Aorta (tissue), 5 donors: ENCODE results near the gene TMEM72. TPM values are rescaled to one million over a fixed set of nuclear protein-coding genes. Genes with fewer than 3 reads are reported as not detected.

ENCODE experiments used
- ATAC-seq: fragments of 200-7000 bp; cut with Tn5 transposase; one replicate; pipeline ENCODE4 v1.9.1; 2022; ENCODE audit warnings: moderate library complexity; ENCODE audit not compliant: low FRiP score
- DNase-seq, 2 donors: peaks; one replicate each; pipeline ENCODE4 v3.0.0-alpha.2; 2020
- H3K27ac ChIP-seq, 2 donors: one replicate each; pipeline ENCODE4 v1.5.1; 2013; ENCODE audit warnings: low read length in 2 of 2, mild to moderate bottlenecking in 2 of 2, moderate library complexity in 2 of 2, control low read depth in 1 of 2, inconsistent platforms in 1 of 2, low read depth in 1 of 2
- H3K27me3 ChIP-seq, 2 donors: one replicate each; pipeline ENCODE4 v1.6.1; 2013; ENCODE audit warnings: control low read depth in 1 of 2, low read length in 1 of 2, mild to moderate bottlenecking in 1 of 2, moderate library complexity in 1 of 2; ENCODE audit not compliant: insufficient read depth in 2 of 2, control insufficient read depth in 1 of 2
- H3K36me3 ChIP-seq, 2 donors: one replicate each; pipeline ENCODE4 v1.6.1; 2013; ENCODE audit warnings: control low read depth in 1 of 2, low read length in 1 of 2, mild to moderate bottlenecking in 1 of 2; ENCODE audit not compliant: insufficient read depth in 2 of 2, control insufficient read depth in 1 of 2
- H3K4me1 ChIP-seq, 2 donors: one replicate each; pipeline ENCODE4 v1.6.1; 2013; ENCODE audit warnings: low read length in 2 of 2, control low read depth in 1 of 2, mild to moderate bottlenecking in 1 of 2, moderate library complexity in 1 of 2; ENCODE audit not compliant: insufficient read depth in 2 of 2, control insufficient read depth in 1 of 2
- H3K4me3 ChIP-seq, 2 donors: one replicate each; pipeline ENCODE4 v1.5.1; 2013; ENCODE audit warnings: low read length in 2 of 2, control low read depth in 1 of 2, mild to moderate bottlenecking in 1 of 2
- H3K9me3 ChIP-seq: one replicate; pipeline ENCODE4 v1.6.1; 2013; ENCODE audit warnings: mild to moderate bottlenecking, low read length; ENCODE audit not compliant: control insufficient read depth
- WGBS, 2 donors: extraction: QIAGEN DNeasy Blood & Tissue Kit; methylation state at CpG; one replicate each; pipeline ENCODE4 v1.1.7; 2013; 5-methylcytosine and 5-hydroxymethylcytosine counted together
- intact Hi-C, 2 donors: fragments of 100-400 bp; cut with DNase I; formaldehyde crosslinking; loops; one replicate each; pipeline versions ENCODE4 v1.14.2 to v1.15.0; 2022
- polyA plus RNA-seq, 2 donors: library from polyadenylated mRNA; stranded (reverse); fragments of 200-250 nt; gene quantifications; one replicate each; pipeline ENCODE4 v1.2.3, GENCODE V29; 2013
- total RNA-seq, 2 donors: library from RNA; stranded (reverse); fragmentation: NEBNext Ultra II Directional; extraction: Animal tissue kit (Norgen Biotek cat#: 25700); gene quantifications; one replicate each; pipeline ENCODE4 v1.2.1, GENCODE V29; 2021
- donor health status: healthy with polysubstance abuse.
- donor health status: Bipolar disorder and iron deficiency.
- donor health status: DM: no; HTN: no; CAD: no.
- donor health status: DM: no; HTN: no; CAD: no.
- donor health status: DM: yes; HTN: yes; CAD: no.

The TMEM72 gene
- total and polyA plus RNA-seq, 4 donors = not detected

- Histone ChIP-seq H3K36me3 (no peaks in the 10 kb centered on the region), H3K4me1 (peaks cover 4 to 8% of the 10 kb centered on the region in 2 donors), H3K27ac (no peak overlapping the region), H3K4me3 (no peak overlapping the region), H3K27me3 (no peaks in the 10 kb centered on the region), H3K9me3 (no peaks in the 10 kb centered on the region)
- 34 to 38% methylated on average over 6 of the region's 6 CpGs for whole genome bisulfite sequencing, 2 donors
- ATAC-seq (no peak), DNase-seq (no peak)
- intact Hi-C loops = loop anchor here in 1 of 2 donors (10.0 kb wide), 1 partner anchor 105 kb away; the partner anchor contains the start of gene DEPP1
Measured at GRCh38 chr10:44870031-44870430, 41.1 kb upstream of the TMEM72 start.

DNA sequence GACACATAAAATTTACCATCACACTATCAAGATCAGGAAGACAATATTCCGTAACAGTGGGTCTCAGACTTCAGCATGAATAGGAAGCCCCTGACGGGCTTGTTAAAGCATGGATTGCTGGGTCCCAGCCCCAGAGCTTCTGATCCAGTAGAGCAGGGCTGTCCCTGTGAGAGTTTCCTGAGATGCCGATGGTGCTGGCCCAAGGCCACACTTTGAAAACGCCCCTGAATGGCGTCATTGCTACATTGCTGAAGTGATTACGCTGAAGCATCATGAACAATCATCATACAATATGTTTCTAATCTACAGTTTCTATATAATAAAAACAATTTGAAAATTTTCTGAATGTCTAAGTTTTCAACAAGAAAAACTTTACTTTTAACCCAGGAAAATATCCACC is 38.0 kb upstream of the TMEM72 start:
- Histone ChIP-seq H3K9me3 (no peaks in the 10 kb centered on the region), H3K4me3 (no peak overlapping the region), H3K36me3 (no peaks in the 10 kb centered on the region), H3K27ac (peak overlapping the region; percentile 38 to 59), H3K27me3 (no peaks in the 10 kb centered on the region), H3K4me1 (peaks cover 4 to 8% of the 10 kb centered on the region in 2 donors)
- no peak for DNase-seq
- ATAC-seq = no peak
- WGBS, 2 donors = 34 to 44% methylated on average over 6 of the region's 6 CpGs
- intact Hi-C loops = loop anchor here in 1 of 2 donors (10.0 kb wide), 1 partner anchor 102 kb away; the partner anchor contains the start of gene DEPP1

DNA sequence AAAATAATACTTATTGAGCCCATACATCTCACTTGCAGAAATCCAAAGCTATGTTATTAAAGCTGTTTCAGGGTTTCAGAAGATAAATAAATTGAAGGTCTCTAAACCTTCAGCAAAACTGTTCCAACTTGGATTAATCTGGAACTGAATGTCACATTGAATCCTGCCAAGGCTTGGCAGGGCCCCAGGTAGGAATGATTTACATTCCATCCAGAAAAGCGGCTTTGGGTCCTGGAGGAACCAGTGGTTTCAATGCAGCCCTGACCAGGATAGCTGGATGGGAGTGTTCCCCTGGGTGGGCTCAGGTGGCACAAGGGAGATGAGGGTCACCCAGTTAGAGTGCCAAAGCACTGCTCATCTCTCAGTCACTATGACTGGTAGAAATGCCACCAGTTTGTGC is 37.0 kb upstream of the TMEM72 start:
- Histone ChIP-seq H3K4me3 (no peak overlapping the region), H3K36me3 (no peaks in the 10 kb centered on the region), H3K4me1 (peaks cover 4 to 8% of the 10 kb centered on the region in 2 donors), H3K27me3 (no peaks in the 10 kb centered on the region), H3K9me3 (no peaks in the 10 kb centered on the region), H3K27ac (peak overlapping the region in 1 of 2 donors; percentile 36)
- WGBS, 2 donors = 3 to 8% methylated on average over 1 of the region's 1 CpG
- intact Hi-C loops = loop anchor here in 1 of 2 donors (10.0 kb wide), 1 partner anchor 101 kb away; the partner anchor contains the start of gene DEPP1
- ATAC-seq (no peak), DNase-seq (peak in 1 of 2 donors; percentile 61)

DNA sequence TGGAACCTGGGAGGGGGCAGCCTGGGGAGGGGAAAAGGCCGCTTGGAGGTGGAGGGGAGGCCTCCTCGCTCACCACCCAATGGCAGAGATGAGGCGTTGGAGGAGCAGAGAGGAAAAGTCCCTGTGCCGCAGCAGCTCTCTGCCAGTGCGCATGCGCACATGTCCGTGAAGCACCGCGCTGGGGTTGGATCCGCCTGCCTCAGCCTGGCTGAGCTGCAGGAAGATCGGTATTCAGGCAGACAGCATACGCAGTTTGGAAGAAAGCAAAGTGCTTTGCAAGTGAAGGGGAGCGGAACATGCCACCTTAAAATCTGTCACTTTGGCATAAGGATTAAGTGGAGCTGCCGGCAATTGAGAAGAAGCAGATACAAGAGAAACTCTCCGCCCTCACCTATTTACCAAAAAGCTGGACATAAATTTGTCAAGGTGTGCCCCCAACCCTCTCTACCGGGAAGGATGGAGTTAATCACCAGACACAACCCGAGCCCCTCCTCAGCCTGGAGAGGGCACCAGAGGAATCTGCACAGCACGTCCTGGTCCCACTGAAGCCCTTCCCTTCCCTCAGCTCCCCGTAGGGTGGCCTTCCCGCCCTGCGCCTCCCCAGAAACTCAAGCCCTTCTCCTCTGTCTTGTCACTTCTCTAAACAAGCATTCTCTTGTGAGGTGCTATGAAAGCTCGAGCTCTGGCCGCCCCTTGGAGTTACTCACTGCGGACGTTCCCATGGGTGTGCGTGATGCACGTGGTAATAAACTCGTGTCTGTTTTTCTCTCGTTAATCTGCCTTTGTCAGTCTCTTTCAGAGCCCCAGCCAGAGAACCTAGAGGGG is 32.2 kb upstream of the TMEM72 start:
- ATAC-seq (peak; percentile 92), DNase-seq (peak; percentile 92 to 95)
- no peaks in the 10 kb centered on the region for H3K9me3 ChIP-seq
- no peak overlapping the region for H3K27ac ChIP-seq
- intact Hi-C loops = loop anchor here in 1 of 2 donors (10.0 kb wide), 1 partner anchor 96 kb away; the partner anchor contains the start of gene DEPP1
- peaks cover 0 to 4% of the 10 kb centered on the region in 2 donors for H3K4me1 ChIP-seq
- WGBS, 2 donors = 23 to 24% methylated on average over 29 of the region's 29 CpGs
- no peaks in the 10 kb centered on the region for H3K27me3 ChIP-seq
- H3K4me3 ChIP-seq = no peak overlapping the region
- H3K36me3 ChIP-seq = no peaks in the 10 kb centered on the region

DNA sequence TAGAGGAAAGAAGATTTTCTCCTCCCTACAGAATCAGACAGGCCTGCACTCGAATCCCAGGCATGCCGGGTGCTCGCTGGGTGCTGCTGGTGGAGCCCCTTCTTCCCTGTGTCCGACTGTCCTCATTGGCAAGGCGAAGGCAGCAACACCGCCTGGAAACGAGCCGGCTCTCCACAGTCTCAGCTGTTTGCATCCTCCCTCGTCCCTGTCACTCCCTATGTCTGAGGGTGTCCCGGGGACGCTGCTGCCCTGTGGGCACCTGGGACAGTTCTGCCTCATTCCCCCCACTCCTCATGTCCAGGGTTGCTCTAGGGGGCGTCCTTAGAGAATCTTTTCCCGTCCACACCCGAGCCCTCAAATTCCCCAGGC is 31.6 kb upstream of the TMEM72 start:
- ATAC-seq = peak; percentile 2
- Histone ChIP-seq H3K27me3 (no peaks in the 10 kb centered on the region), H3K4me1 (peaks cover 0 to 2% of the 10 kb centered on the region in 2 donors), H3K36me3 (no peaks in the 10 kb centered on the region), H3K4me3 (no peak overlapping the region), H3K9me3 (no peaks in the 10 kb centered on the region), H3K27ac (no peak overlapping the region)
- 82 to 85% methylated on average over 14 of the region's 14 CpGs for WGBS, 2 donors
- no peak for DNase-seq
- intact Hi-C loops = loop anchor here in 1 of 2 donors (10.0 kb wide), 1 partner anchor 95 kb away; the partner anchor contains the start of gene DEPP1

- H3K9me3 ChIP-seq = no peaks in the 10 kb centered on the region
- H3K4me1 ChIP-seq = no peaks in the 10 kb centered on the region
- intact Hi-C loops = no loop called here
- no peak for DNase-seq
- no peak overlapping the region for H3K4me3 ChIP-seq
- no peak for ATAC-seq
- H3K27ac ChIP-seq = no peak overlapping the region
- 96% methylated on average over 17 of the region's 17 CpGs for WGBS, 2 donors
- H3K36me3 ChIP-seq = no peaks in the 10 kb centered on the region
- no peaks in the 10 kb centered on the region for H3K27me3 ChIP-seq
Measured at GRCh38 chr10:44880090-44880715, 30.9 kb upstream of the TMEM72 start.

DNA sequence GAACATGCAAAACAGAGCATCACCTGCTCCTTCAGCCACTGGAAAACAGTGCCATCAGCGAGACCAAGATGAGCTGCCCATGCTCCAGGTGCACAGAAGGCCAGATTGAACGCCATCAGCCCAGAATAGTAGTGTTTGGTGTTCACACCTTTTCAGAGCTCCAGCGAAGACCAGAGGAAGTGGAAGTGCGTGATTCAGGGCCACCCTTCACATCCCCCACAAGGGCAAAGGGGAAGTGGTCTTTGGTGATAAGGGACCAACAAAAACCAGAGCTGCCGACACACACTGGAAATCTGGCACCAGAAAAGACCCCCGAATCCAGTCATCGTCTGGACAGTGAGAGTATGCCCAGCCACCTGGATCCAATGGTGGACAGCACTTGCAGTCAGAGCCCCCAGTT is 29.5 kb upstream of the TMEM72 start:
- DNase-seq = no peak
- Histone ChIP-seq H3K9me3 (no peaks in the 10 kb centered on the region), H3K4me3 (no peak overlapping the region), H3K36me3 (no peaks in the 10 kb centered on the region), H3K4me1 (no peaks in the 10 kb centered on the region), H3K27ac (no peak overlapping the region), H3K27me3 (no peaks in the 10 kb centered on the region)
- intact Hi-C loops = no loop called here
- WGBS, 2 donors = 90% methylated on average over 7 of the region's 7 CpGs
- ATAC-seq = no peak

DNA sequence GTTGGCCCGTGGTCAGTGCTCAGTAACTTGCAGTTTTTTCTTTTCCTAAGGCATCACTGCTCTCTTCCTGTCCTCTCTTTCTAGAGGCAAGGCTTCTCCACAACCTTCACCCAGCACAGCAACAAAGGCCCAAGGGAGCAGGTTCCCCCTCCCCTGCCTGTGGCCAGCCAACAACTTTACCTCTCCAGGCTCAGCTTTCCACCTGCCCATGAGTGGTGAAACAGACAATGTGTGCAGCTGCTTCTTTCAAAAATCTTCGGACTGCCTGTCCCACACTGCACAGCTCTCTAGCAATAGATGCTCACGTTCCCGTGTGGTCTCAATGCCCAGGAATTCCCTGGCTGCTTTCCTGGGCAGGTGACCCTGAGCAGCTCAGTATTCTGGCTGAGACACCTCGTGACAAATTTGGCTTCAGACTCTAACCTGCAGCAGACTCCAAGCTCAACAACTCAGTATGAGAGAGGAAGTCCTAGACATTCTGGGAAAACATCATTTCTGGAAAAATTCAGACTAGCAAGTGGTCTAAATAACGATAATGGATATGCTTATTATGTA is 28.9 kb upstream of the TMEM72 start:
- Histone ChIP-seq H3K27me3 (no peaks in the 10 kb centered on the region), H3K4me1 (no peaks in the 10 kb centered on the region), H3K9me3 (no peaks in the 10 kb centered on the region), H3K4me3 (no peak overlapping the region), H3K27ac (no peak overlapping the region), H3K36me3 (no peaks in the 10 kb centered on the region)
- 13 to 22% methylated on average over 6 of the region's 6 CpGs for WGBS, 2 donors
- no peak for DNase-seq
- intact Hi-C loops = no loop called here
- no peak for ATAC-seq
